8988T (cell line): ENCODE data around the gene MIEN1.
"Not testable (repeated sequence)": the region's sequence is repeated elsewhere in the genome, so short reads cannot be mapped to it uniquely, and the experiment has no call there.

ENCODE experiments used
- DNase-seq: peaks from one replicate; pipeline ENCODE4 v3.0.0; 2011

MIEN1 gene, protein sequence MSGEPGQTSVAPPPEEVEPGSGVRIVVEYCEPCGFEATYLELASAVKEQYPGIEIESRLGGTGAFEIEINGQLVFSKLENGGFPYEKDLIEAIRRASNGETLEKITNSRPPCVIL

DNA sequence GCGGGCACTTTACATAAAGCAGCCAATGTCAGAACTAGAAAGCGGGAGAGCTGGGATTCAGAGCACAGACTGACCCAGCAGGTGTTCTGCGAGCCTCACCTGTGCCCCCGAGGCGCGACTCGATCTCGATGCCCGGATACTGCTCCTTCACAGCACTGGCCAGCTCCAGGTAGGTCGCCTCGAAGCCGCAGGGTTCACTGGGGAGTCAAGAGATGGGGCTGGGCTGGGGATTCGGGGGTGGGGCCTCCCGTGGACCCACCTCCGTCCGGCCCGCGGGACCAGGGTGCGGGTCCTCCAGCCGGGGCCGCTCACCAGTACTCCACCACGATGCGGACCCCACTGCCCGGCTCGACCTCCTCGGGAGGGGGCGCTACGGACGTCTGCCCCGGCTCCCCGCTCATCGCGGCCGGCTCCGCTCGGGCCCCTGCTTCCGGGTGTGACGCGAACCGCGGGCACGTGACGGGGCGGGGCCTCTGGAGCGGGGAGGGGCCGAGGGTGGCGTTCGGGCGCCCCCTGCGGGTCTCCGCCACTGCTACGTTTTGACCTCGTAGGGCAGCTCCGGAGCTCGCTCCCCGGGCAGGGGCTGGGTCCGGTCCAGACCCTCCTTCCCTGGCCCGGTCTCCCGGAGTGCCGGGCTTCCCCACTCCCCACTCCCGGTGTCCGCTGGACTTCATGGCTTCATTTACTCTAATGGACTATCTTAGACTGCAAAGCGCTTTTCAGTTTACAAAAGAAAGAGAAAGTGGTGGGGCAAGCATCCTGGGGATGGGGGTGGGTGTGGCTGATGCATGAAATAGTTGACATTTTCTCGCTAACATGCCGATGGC, at the start of gene MIEN1:
Gene MIEN1, minus strand, starts transcription at position 438 of the 827 bp plus-strand sequence. Its CDS starts 37 bp downstream, at position 401.
- DNase-seq, result peak; percentile 84

DNA sequence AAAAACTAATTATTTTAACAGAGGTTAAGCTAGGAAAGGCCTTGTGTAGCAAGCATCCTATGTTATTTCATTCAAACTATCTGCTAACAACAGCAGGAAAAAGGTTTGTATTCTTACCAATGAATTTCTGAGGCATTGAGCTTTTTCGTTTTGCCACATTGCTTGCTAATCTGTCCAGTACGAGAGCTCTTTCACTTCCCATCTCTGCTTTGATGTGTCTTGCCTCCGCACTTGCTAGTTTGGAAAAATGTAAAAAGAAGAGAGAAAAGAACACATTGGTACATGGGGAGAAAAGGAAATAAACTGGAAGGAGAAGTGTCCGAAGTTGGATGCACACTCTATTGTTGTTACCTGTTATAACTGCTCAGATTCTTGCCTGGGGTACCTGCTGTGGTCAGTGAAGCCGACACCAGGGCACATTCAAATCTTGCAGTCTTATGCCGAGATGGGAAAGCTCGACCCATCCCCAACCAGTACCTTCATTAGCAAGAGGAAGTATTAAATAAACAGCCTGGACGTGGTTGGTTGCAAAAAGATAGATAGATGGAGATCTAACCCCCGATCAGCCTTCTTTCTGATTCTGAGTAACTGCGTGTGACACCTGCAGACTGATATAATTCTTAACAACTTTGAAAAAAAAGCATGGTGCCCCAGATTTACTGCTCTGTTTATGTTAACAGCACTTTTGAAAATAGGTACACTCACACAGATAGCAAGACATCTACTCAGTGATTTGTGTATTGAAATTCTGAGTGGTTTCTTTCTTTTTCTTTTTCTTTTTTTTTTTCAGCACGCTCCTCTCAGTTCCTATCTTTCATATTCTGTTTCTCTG, 47.4 kb upstream of the MIEN1 start:
- no peak for DNase-seq

DNA sequence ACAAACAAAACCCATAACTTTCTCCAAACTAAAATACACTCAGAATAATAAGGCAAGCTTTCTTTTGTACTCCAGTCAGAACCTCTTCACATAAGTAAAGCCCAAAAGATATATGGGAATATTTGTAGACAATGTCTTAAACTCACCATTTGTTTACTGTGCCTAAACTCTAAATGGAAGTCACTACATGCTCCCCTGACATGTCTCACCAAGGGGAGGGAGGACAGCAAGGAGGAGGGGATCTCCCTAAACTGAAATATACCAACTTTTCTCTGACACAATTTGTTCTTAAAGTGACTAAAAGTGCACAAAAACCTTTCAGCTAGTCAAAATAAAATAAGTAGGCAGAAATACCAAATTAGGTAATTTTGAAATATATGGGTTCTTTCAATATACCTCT, 45.9 kb upstream of the MIEN1 start:
- no peak for DNase-seq

DNA sequence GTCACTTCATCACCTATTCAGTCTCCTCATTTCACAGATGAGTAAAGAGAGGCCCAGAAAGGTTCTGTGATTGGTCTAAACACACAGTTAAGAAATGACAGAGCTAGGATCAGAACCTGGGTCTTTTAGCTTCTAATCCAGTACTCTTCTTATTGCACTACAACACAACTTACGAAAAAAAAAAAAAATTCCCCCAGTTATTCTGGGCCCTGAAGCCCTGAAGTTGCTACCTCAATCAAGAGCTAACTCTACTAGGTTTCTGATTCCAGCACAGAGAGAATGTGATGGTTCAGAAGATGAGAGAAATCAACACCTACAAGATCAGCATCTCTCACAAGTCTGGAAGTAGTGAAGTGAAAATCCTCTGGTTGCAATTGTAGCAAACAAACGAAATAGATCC, 44.7 kb upstream of the MIEN1 start:
- DNase-seq, result no peak

DNA sequence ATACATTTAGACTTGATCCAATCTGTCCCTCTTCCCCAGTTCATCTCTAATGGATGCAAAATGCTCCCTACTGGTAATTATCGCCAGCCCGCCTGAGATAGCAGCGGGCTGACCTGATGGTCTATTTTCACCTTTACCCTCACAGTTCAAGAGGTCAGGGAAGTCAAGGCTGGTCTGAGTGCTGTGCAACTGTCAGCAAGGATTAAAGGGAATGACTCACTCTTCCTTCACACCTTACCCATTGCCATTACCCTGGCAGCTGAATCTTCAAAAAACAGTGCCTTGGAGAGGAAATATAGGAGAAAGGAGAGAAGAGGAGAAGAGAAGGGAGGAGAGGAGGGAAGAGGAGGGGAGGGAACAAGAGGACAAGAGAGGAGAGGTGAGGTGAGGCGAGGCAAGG, 43.7 kb upstream of the MIEN1 start:
- no peak for DNase-seq

DNA sequence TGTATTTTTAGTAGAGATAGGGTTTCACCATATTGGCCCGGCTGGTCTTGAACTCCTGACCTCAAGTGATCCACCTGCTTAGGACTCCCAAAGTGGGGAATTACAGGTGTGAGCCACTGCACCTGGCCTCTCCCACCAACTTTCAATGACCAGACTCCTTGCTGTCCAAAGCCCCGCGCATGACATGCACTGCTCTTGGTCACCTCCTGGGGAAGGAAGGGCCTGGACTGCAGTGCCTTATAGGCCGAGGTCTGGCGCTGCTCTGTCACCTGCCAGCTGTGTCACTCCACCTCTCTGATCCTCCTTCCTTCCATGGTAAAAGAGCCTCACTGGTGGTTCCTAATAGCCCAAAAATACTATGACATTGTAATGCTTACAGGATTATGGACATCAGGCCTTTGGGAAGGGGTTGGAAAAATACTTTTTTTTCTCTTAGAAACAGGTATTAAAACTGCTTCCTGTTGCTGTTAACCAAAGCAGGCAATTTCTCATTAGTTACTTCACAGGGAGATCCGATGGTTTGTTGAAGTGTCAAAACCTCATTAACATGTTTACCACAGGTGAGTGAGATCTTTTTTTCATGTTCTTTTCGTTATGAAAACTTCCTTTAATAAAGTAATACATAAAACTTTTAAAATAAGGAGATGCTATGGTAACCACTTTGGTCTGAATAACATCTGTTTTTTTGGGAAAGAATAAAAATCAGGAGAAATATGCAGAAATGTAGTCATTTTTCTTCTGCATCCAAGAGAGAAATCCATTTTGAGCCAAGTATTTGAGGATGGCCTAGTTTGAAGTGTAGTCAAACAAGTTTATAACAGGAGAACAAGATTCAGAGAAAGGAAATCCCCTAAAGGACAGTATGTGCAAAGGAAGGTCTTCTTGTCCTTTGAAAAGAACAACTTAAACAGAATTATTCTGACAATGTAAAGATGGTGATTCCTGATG, 42.9 kb upstream of the MIEN1 start:
- no peak for DNase-seq

DNA sequence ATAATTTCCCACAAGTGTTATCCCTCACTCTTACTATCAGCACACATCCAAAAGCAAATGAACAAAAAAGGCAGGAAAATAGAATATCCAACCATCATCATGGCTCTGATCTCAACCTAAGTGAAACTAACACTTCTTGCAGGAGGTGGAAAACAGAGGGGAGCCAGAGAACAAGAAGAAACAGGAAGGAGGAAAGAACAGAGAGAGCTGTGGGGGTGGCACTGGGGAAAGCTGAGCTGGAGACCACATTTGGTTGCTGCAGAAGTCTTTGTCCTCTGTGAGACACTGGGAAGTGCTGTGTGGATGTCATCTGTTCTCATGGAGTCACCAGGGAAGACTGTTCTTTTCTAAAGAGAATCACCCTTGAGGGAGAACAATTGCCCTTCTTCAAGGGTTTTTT, 42.1 kb upstream of the MIEN1 start:
- DNase-seq, result no peak

DNA sequence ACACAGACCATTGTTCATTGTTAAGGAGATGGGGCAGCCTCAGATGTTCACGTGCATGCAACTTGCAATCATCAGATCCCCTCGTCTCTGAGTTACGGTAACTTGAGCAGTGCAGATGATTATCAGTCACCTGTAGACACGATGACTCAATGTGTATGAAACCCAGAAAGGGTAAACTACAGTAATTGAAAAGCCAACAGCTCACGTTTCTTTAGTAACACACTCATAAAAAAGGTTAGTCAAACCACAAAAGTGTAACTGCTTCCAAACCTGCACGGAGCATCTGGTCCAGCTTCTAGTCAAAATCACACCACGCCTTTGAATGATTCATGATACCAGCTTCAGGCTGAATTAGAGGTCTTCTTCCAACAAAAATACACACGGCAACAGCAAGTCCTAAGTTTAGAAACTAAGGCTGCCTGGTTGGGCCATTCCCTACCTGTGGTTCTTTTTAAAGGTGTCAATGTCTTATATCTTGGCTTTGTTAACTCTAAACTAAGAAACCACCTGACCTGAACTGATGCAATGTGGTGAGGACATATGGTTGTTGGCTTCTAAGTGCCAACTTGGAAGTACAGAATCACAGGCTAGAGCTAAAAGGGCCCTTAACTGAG, 39.7 kb upstream of the MIEN1 start:
- no peak for DNase-seq

DNA sequence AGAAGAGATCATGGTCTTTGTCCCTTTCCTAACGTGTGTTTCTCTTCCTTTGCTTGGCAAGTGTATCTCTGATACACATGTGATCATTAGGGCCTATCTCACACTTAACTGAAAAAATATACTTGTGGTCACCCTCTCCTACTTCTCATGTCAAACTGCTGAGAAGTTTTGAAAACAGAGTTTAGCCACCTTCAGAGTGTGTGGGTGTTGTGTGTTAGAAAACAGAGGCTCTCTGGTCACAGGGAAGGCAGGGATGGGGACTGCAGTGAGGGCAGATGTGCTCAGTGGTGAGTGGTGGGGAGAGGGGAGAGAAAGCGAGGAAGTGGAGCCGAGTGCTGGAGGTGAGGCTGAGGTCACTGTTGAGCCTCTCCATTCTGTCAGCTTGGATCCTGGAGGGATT, 36.8 kb upstream of the MIEN1 start:
- no peak for DNase-seq

DNA sequence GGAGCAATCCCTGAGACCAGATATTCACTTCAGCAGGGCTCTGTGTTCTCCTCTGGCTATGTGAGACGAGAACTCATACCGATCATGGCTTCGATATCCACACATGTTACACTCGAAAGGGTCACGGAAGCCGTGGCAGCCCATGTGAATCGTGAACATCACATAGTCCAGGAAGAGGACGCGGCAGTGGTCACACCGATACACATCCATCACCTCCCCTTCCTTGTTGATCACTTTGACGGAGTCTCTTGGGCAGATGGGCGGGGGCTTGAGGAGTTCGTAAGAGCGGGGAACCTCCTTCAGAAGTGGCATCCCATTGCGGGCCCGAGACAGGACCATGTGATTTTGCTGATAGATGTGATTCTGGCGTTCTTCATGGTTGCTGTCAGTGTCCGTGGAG, 35.4 kb upstream of the MIEN1 start:
- no peak for DNase-seq

DNA sequence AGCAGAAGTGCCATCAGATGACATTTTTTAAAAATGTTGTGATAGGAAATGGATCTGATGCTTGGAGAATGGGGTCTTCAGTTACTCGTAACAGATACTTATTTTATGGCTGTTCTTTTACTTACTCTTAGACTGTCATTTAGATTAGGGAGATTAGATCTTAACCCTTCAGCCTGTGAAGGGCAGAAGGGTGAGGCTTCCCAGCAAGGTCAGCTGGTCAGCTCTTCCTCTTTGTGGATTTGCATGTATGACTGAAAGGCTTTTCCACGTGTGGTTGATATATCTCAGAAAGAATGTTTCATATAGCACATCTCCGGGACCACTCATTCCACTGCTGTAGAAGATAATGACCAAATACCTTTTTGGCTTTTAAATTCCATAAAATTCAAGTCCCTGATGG, 34.8 kb upstream of the MIEN1 start:
- DNase-seq, result no peak

DNA sequence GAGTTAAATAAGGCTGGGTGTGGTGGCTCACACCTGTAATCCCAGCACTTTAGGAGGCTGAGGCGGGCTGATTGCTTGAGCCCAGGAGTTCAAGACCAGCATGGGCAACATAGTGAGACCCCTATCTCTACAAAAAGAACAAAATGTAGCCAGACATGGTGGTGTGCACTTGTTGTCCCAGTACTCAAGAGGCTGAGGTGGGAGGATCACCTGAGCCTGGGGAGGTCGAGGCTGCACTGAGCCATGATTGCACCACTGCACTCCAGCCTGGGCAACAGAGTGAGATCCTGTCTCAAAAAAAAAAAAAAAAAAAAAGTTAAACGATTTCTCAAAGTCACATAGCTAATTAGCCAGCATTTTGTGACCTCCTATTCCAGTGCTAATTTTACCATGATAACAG, 33.8 kb upstream of the MIEN1 start:
- not testable (repeated sequence) for DNase-seq

DNA sequence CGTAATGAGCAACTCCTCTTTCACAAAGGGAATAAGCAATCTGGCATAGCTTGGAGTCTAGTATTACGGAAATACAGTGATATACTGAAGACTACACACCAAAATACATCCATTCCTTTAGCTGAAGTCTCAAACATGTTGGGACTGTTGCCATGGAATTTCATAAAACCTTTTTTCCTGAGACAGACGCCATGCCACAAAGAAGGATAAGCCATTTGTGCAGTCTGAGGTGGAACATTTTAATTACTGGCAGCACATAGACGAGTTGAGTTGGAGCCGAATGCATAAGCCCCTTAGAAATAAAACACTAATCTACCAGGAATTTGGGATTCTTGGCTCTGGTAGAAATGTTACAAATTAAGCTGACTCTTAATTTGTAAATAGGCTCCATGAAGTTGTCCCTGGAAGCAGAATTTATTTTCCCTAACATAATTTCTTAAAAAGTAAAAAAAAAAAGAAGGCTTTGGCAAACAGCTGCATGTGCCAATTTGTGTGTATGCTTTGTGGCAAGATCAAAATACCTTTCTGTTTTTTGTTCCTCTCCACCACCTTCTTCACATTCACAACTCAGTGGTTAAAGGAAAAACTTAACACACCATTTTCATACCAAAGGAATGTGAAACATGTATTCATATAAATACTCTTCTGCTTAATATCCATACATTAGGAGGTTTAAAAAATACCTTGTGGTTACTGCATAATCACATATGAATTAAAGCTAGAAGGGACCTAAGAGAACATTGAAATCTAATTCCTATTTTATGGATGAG, 32.9 kb upstream of the MIEN1 start:
- no peak for DNase-seq

DNA sequence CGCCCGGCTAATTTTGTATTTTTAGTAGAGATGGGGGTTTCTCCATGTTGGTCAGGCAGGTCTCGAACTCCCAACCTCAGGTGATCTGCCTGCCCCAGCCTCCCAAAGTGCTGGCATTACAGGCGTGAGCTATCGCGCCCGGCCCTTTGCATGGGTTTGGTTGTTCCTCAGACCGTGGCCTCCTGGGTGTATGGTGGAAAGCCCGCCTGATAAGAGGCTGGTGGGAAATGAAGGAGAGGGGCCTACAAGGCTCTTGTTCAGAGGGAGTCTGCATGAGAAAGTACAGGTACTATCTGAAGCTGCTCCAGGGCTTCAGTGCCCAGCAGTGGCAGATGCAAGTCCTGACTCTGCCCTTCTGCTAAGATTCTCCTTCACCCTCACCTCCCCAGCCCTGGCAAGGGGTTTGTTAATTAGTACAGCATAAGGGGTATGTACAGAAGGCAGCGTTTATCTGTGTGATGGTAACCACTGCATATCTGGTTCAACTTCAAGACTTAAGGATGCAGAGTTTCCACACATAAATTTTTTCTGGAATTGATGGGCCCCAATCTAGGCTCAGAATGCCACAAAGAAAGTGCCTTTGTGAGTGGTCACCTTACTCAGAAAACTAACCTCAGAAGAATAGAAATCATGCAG, 31.6 kb upstream of the MIEN1 start:
- no peak for DNase-seq

DNA sequence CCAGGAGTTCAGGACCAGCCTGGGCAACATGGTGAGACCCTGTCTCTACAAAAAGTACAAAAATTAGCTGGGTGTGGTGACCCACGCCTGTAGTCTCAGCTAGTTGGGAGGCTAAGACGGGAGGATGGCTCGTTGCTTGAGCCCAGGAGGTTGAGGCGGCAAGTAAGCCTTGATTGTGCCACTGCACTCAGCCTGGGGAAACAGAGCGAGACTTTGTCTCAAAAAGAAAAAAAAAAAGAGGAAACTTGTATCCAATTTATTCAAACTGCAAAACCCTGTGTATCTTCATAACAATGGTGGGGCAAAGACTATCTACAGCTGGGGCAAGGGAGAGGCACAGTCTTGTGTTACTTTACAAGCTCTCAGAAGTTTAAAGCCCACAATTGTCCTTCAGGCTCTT, 28.9 kb upstream of the MIEN1 start:
- DNase-seq, result no peak

DNA sequence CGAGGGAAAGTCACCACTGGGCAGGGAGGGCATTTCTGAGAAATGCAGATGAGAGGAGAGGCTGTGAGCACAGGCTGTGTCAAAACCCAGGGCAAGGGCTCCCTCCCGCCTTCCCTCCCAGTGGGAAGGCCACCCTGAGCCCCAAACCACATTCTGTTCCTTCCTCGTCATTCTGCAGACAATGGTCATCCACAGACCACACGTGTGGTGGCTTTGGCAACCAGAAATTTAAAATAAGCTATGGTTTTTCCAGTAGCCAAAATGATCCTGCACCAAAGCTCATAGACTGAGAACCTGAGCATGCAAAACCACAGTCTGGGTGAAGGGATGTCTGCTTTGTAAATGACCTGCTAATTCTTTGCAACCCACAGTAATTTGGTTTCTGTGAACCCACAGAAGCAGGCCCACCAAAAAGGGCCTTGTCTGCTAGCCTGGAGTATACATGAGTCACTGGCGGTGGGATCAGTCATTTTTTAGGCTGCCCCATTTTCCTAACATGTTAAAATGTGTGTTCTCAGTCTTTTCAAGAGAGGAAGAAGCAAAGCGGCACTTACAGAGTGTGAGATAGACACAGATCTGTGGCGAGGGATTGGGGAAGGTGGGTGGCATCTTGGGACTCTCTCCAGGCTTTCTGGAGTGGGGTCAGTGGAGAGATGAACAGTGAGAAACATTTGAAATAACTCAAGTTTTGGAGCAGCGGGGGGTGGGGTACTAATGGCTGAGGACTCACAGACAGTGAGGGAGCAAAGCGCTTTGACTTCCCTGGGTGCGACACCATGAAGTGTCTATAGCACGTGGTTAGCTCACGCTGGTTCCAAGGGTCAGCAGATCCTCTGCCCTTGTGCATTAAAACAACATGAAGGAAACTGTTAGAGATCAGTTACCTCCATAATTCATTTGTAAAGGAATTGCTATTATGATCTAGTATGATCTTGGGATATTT, 27.9 kb upstream of the MIEN1 start:
- DNase-seq, result no peak

DNA sequence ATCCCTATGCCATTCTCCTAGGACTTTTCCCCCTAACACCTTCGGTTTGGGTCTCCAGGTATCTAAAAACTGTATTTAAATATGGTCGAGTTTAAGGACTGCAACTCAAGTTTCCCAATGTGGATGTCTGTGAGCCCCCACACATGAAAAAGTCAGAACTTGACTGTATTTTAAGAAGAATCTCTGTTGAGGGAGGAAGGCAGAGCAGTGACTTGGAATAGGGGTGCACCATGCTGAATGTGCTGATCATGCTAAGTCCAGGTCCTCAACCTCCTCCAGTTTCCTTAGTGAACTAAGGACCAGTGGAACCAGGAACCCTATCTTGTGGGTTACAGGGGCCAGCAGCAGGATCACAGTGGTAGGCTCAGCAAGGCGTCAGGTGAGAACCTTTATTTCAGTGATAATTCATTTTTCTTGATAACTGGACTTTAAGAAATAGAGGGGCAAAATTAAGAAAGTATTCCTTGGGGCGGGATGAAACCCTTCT, 26.9 kb upstream of the MIEN1 start:
- no peak for DNase-seq

DNA sequence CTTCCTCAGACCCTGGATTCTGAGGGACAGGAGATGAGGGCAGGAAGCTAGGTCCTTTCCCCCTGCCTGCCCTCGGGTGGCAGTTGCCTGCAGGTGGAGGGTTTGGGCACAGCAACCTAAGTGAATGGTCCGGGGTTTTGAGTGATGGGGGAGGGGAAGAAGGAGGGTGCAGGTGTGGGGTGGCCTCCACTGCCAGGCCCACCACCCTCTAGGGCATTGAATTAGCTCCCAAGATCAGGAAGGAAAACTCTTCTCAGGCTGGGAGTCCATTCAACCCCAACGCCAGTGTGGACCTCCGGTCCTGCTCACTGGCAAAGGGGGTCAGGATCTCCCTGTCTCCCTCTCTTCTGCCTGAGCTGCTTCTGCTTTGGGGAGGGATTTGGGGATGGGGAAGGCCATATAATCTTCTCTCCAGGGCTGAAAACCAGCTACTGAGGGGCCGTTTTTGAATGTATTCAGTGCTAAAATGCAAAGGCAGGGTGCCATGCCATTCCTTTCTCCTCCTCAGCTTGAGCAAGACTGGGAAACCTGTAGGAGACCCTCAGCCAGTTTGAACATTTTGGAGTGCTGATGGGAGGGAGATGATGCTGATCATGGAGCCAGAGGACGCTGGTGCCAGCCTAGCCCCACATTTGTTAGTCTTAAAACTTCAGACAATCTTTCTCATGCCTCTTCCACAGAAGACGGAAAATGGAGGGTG, 26.2 kb upstream of the MIEN1 start:
- no peak for DNase-seq
